Smooth muscle cell (in vitro differentiated cells): ENCODE measurements around the gene SSR2. TPM values are rescaled to one million over a fixed set of nuclear protein-coding genes. Genes with fewer than 3 reads are reported as not detected.

Experiments
- DNase-seq: peaks from one replicate; lab custom pipeline; 2025; ENCODE audit not compliant: unreplicated experiment; lab: John Stamatoyannopoulos, UW
- H2AFZ ChIP-seq: fragments of 200-600 bp; sonication (generic); 2 replicates; pipeline ENCODE4 v1.6.0; 2016; ENCODE audit warnings: antibody characterized with exemption, low read depth, mild to moderate bottlenecking
- H3F3A ChIP-seq: fragments of 200-600 bp; sonication (generic); 2 replicates; pipeline ENCODE4 v1.6.0; 2017; ENCODE audit warnings: antibody characterized with exemption, low read depth
- H3K27ac ChIP-seq: fragments of 200-600 bp; sonication (generic); 2 replicates; pipeline ENCODE4 v1.5.1; 2016; ENCODE audit warnings: low read depth, mild to moderate bottlenecking
- H3K27me3 ChIP-seq: fragments of 200-600 bp; sonication (generic); 2 replicates; pipeline ENCODE4 v1.6.1; 2016; ENCODE audit warnings: low read depth, mild to moderate bottlenecking
- H3K36me3 ChIP-seq: fragments of 200-600 bp; sonication (generic); 2 replicates; pipeline ENCODE4 v1.5.1; 2016; ENCODE audit warnings: low read depth
- H3K4me1 ChIP-seq: fragments of 200-600 bp; sonication (generic); 2 replicates; pipeline ENCODE4 v1.5.1; 2016; ENCODE audit warnings: low read depth
- H3K4me2 ChIP-seq: fragments of 200-600 bp; sonication (generic); 2 replicates; pipeline ENCODE4 v1.6.0; 2016; ENCODE audit warnings: mild to moderate bottlenecking
- H3K4me3 ChIP-seq: fragments of 200-600 bp; sonication (generic); 2 replicates; pipeline ENCODE4 v1.5.1; 2016; ENCODE audit warnings: mild to moderate bottlenecking
- H3K79me2 ChIP-seq: fragments of 200-600 bp; sonication (generic); 2 replicates; pipeline ENCODE4 v1.6.0; 2016; ENCODE audit warnings: low read depth, mild to moderate bottlenecking
- H3K9ac ChIP-seq: fragments of 200-600 bp; sonication (generic); 2 replicates; pipeline ENCODE4 v1.6.0; 2016; ENCODE audit warnings: low read depth
- H3K9me3 ChIP-seq: fragments of 200-600 bp; sonication (generic); replicated peaks from 2 replicates; pipeline ENCODE4 v1.5.1; 2016; ENCODE audit warnings: low read depth
- H4K20me1 ChIP-seq: fragments of 200-600 bp; sonication (generic); 2 replicates; pipeline ENCODE4 v1.6.0; 2016; ENCODE audit warnings: low read depth
- CTCF ChIP-seq: fragments of 200-600 bp; sonication (generic); IDR thresholded peaks from 2 replicates; pipeline ENCODE4 v1.5.1; 2017; ENCODE audit warnings: borderline replicate concordance, mild to moderate bottlenecking, antibody characterized with exemption; ENCODE audit not compliant: insufficient read depth, poor library complexity, severe bottlenecking
- WGBS: methylation state at CpG from one replicate; pipeline ENCODE4 v1.1.7; 2016; ENCODE audit warnings: low lambda C conversion rate; 5-methylcytosine and 5-hydroxymethylcytosine counted together
- polyA plus RNA-seq: library from polyadenylated mRNA; unstranded; fragments of >200 nt; fragmentation: Nextera tagmentation; extraction: Ambion mirVana; gene quantifications from 2 replicates; pipeline ENCODE4 v1.2.1, GENCODE V29; 2016
- total RNA-seq: library from RNA; depleted of rRNA; stranded (reverse); fragments of >200 nt; gene quantifications from 2 replicates; pipeline ENCODE4 v1.2.3, GENCODE V29; 2014

SSR2 gene
- total and polyA plus RNA-seq, 2 experiments from 2014 or later: 447 to 457 TPM

- no peak for TF ChIP-seq CTCF
- Histone ChIP-seq H3K27ac (no peak overlapping the region), H3K9ac (no peak overlapping the region), H2AFZ (no peak overlapping the region), H4K20me1 (peaks cover 82% of the 10 kb centered on the region), H3K4me1 (no peaks in the 10 kb centered on the region), H3K4me3 (no peak overlapping the region), H3K36me3 (peaks cover 23% of the 10 kb centered on the region), H3K79me2 (peaks cover 20% of the 10 kb centered on the region), H3F3A (peaks cover 23% of the 10 kb centered on the region), H3K9me3 (no peaks in the 10 kb centered on the region), H3K27me3 (no peaks in the 10 kb centered on the region), H3K4me2 (no peak overlapping the region)
- 97% methylated on average over 4 of the region's 4 CpGs for WGBS
- DNase-seq: no peak
These were observed 8.5 kb downstream of the SSR2 start for GRCh38 chr1:156012051-156012817.

DNA sequence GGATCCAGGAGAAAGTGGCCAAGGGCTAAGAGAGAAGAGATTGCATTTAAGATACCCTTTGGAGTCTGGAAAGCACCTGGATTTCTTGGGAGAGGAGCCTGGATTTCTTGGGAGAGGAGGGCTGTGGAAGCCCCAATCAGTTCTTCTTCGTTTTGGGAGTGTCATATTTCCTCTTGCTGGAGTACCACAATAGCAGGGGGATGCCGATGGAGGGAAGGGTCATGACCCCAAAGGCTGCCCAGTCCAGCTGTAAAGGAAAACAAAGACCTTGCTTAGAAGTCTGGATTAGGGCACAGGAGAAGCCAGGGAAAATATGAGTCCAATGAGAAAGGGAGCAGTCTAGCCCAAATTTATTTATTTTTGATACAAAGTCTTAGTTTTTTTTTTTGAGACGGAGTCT is 11.3 kb downstream of the SSR2 start:
- no peaks in the 10 kb centered on the region for H3K4me1 ChIP-seq
- no peak for DNase-seq
- no peaks in the 10 kb centered on the region for H3K9me3 ChIP-seq
- no peak overlapping the region for H2AFZ ChIP-seq
- no peak for TF ChIP-seq CTCF
- H3K9ac ChIP-seq: no peak overlapping the region
- H3K4me2 ChIP-seq: no peak overlapping the region
- peaks cover 61% of the 10 kb centered on the region for H4K20me1 ChIP-seq
- H3K27ac ChIP-seq: no peak overlapping the region
- no peak overlapping the region for H3K4me3 ChIP-seq
- no peaks in the 10 kb centered on the region for H3K27me3 ChIP-seq
- peaks cover 19% of the 10 kb centered on the region for H3K36me3 ChIP-seq
- WGBS: 80% methylated on average over 3 of the region's 3 CpGs
- H3F3A ChIP-seq: peaks cover 30% of the 10 kb centered on the region
- no peaks in the 10 kb centered on the region for H3K79me2 ChIP-seq

- DNase-seq: no peak
- TF ChIP-seq CTCF: no peak
- H3K27me3 ChIP-seq: no peaks in the 10 kb centered on the region
These were observed 13.9 kb downstream of the SSR2 start for GRCh38 chr1:156006666-156007376.

More at GRCh38 chr1:156006666-156007376, 13.9 kb downstream of the SSR2 start:
- Histone ChIP-seq H3K36me3 (peaks cover 15% of the 10 kb centered on the region), H3F3A (peaks cover 12% of the 10 kb centered on the region), H3K27ac (peak overlapping the region; percentile 2), H3K9me3 (no peaks in the 10 kb centered on the region), H4K20me1 (peaks cover 35% of the 10 kb centered on the region), H3K79me2 (no peaks in the 10 kb centered on the region), H2AFZ (no peak overlapping the region), H3K4me1 (no peaks in the 10 kb centered on the region), H3K4me2 (no peak overlapping the region), H3K4me3 (no peak overlapping the region), H3K9ac (no peak overlapping the region)
- WGBS: 61% methylated on average over 7 of the region's 7 CpGs
